Daoy (cell line): ENCODE measurements around the gene KIF7. TPM values are rescaled to one million over a fixed set of nuclear protein-coding genes. Genes with fewer than 3 reads are reported as not detected.

Experiments
- DNase-seq: peaks from one replicate; pipeline ENCODE4 v3.0.0-alpha.2; 2015; ENCODE audit warnings: low read depth
- total RNA-seq: library from RNA; depleted of rRNA; stranded (reverse); fragments of >200 nt; shearing (Covaris generic); gene quantifications from 2 replicates; pipeline ENCODE4 v1.2.3, GENCODE V29; 2014

KIF7 gene
- total RNA-seq, 1 experiment from 2014 or later: 3.6 TPM

DNA sequence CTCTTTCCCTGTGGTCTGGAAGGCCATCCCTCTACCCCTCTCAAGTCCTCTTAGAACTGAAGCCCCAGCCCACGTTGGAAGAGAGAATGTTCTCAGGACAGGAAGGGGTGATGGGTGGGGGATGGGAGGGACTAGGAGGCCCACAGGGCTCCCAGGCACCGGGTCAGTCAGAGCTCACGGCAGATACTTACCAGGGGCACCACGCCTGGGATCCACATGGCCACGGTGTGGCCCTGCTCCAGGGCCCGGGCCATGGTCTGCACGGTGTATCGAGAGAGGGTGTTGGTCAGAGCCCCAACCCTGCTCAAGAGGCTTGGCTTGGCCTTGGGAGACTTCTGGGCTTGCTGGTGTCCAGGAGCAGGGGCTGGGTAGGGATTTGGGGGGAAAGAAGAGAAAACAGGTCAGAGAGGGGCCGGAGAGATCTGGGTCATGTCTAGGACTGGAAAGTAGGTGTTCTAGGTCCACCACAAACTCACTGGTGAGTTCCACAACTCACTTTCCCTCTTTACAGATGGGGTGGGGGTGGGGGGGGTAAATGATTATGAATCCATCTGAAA is 14.1 kb upstream of the KIF7 start:
- no peak for DNase-seq

DNA sequence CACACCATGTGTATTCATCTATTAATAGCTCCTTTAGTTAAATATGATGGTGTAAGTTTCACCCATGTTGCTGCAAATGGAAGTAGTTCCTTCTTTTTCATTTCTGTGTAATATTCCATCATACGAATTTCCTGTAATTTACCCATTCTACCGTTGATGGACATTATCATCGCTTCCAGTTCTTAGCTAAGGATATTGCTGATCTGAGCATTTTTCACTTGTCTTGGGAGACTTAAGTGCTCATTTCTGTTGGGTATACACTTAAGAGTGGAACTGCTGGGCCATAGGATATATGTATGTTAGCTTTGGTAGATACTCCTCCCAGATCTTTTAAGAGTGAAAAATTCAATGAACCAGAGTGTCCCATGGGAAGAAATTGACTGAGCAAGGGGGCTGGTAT is 12.9 kb upstream of the KIF7 start:
- no peak for DNase-seq

DNA sequence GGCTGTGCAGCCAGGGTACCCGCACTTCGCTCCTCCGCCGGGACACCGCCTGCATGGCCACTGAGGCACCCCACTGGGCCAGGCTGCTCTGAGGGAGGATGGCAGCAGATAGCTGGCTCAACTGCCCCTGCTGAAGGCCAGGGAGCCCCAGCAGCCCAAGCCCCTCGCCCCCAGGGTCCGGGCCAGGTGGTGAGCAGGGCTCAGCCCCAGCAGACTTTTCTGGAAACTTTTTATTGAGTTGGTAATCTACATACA is 12.4 kb upstream of the KIF7 start:
- DNase-seq: no peak

DNA sequence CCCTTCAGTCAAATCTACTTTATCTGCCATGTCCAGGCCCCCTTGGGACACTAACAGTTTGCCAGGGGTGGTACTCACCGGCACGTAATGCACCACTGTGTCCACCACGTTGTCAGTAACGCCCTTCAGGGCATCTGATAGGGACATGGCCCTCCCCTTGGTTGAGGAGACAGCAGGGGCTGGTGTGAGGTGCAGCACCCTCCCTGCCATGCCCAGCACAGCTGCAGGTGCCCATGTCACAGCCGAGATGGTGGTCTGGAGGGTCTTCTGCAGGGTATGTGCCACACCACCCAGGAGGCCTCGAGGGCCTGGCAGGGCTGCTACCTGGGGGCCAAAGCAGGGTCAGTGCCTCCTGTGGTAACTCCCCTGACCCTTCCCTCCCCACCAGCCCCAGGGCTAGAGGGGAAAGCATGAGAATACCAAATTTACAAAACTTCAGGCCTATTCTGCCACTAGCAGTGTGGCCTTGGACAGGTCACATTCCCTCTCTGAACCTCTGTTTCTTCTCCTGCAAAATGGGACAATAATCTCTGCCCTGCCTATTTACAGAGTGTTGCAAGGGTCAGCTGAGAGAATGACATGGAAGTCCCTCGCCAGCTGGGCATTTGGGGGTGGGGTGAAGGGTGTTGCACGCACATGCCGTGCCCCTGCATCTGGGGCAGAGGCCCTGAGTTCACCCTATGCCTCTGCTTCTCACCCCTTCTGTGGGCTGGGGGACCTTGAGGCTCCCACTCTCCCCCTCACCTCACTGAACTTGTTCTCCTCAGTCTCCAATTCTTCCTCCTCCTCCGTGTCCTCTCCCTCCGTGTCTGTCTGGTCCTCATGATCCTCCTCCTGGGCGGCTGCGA is 11.8 kb upstream of the KIF7 start:
- DNase-seq: no peak

DNA sequence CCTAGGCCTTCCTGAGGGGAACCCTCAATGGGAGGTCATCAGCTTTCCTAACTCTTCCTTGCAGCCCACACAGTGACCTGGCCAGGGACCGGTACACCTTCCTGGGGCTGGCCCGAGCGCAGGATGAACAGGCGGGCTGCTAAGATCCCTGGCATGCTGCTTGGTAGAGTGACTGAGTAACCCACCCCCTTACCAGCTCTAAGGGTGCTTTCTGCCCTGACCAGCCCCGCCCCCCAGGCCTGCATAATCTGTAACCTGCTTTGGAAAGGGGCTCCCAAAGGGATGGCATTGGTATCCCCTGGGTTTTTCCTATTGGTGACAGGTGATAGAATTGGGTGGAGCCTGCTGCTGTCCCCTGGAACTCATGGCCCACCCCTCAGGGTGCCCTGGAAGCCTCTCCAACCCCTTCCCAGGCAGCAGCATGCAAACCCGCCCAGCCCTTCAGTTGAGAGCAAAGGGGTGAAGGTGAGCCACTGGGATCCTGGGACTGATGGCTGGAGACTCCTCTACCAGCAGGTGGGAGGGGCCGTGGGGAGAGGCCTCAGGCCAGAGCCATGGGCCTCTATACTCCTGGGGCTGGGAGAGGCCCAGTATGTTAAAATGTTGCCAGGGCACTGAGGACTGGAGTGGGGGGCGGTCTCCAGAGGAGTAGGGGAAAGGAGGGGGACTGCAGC is 11.1 kb upstream of the KIF7 start:
- DNase-seq: no peak

DNA sequence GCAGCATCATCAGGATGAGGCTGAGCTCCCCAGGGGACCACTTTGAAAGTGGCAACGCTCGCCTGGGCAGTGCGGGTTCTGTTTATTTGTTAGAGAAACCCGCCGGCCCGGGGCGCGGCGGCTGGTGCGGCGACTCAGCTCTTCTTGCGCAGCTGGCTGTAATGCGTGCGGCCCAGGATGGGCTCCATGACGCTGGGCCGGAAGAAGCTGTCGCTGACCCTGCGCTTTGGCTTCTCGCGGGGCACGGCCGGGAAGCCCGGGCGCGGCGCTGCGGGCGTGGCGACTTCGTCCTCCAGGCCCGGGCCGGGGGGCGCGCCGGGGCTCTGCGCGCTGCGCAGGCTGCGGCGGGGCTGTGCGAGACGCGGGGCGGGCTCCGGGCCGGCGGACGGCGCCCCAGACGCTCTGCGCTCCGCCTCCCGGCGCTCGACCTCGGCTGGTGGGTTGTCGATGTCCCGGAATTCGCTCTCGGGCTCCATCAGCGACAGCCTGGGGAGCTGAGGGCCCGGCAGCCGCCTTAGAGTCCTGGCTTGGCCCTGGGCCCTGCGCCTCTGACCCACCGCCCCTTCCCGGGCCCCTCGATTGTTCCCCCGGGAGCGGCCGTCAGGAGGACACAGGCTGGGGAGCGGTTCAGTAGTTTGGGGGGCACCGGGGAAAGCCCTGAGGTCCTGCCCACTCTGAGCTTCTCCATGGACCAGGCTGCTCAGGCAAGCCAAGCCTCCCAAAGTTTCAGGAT is 10.3 kb upstream of the KIF7 start:
- peak; percentile 63 for DNase-seq

DNA sequence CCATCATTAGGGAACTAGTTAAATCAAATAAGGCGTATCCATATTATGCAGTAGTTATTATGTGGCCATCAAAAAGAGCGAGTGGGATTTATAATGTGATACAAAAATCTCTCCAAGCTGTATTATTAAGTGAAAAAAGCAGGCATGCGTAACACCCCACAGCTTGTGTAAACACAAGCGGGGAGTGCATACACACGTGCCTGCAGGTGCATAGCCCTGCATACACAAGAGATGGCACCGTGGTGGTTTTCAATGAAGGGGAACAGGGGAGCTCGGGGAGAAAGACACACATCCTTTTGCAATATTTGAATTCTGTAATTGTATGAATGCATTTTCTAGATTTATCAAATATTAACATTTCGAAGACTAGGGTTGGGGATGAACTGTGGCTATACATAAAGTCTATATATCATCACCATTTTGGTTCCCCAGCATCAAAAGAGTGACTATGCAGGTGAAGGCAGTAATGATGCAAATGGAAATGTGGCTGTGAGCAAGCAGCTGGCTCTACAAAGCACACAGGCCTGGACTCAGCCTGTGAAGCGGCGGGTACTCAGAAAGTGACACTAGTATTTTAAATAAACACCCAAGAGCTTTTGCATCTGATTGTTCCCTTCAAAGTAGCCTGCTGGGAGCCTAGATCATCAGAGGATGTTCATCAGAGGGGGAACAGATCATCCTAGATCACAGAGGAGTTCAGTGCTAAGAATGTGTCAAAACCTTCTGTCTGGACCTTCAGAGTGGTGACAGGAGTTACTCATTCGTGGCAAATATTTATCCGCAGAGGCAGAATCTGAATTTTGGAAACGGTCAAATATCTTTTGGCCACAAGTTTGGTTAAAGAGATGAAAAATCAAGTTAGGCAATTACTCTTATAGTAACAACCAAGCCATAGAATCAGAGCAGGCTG is 9.4 kb upstream of the KIF7 start:
- DNase-seq: no peak

DNA sequence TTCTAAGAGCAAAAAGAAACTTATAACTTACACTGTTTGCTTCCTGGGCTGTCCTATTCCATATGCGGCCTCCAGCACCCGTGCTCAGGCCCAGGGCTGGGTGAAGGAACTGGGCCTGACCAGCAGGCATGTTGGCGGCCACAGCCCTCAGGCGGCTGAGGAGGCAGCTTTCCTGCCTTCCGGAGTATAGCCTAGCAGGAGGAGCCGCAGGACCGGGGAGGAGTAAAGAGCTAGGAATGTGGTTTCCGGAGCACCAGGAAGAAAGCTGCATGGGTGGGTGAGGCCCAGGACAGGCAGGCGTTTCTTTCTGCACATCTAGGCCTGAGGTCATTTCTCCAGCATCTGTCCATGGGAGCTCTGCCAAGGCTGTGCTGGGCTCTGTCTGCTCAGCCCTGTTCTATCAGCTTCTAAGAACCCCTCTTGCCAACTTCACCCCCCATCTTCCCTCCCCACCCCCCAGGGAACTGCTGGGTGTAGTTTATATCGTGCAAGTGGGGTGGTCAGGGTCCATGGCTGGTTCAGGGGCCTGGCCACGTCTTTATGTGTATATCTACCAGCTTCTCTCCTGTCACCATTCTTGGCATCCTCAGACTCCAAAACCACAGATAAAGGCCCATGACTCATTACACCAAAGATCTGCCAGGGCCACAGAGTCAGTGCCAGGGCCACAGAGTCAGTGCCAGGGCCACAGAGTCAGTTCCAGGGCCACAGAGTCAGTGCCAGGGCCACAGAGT is 7.8 kb upstream of the KIF7 start:
- peak; percentile 91 for DNase-seq

DNA sequence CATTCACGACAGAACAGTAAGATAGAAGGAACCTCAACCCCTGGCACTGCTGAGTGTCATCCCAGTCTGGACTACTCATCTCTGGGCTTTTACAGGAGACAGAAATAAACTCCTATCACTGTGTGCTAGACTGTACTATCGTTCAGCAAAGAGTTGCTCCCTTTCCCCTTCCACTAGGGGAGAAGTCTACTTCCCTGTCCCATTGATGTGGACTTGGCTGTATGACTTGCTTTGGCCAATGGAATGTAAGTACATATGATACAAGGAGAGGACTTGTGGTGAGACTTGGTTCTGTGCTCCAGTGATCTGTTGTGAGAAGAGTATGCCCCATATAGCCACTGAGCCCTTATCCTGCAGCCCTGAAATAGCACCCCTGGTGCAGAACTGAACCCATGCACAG is 5.3 kb upstream of the KIF7 start:
- no peak for DNase-seq

DNA sequence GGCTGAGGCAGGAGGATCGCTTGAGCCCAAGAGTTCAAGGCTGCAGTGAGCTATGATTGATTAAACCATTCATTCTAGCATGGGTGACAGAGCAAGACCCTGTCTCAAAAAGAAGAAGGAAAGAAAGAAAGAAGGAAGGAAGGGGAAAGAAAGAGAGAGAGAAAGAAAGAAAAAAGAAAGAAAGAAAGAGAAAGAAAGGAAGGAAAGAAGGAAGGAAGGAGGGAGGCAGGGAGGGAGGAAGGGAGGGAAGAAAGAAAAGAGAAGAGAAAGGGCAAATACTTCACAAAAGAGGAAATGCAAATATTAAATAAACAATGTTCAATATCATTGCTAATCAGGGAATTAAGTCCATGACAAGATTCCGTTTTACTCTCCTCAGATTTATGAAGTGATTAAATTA is 4.0 kb upstream of the KIF7 start:
- DNase-seq: no peak

DNA sequence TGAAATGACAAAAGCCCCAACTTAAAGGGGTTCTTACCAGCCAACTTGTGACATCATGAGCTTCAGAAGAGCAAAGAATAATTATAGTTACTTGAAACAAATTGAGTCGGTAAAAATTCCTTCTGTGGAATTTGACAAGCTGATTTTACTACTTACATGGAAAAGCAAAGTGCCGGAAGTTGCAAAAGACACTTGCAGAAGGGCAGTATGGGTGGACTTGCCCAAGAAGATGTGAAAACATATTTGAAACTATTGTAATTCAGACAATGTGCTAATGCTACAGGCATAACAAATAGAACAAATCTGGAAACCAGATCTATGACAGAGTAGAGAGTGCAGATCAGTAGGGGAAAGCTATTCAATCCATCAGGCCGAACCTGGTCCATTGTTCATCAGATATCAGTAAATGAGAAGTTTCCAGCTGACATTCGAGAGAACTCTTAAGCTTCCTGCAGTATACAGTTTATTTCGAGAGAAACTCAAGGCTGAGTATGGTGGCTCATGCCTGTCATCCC is 2.5 kb upstream of the KIF7 start:
- DNase-seq: no peak

DNA sequence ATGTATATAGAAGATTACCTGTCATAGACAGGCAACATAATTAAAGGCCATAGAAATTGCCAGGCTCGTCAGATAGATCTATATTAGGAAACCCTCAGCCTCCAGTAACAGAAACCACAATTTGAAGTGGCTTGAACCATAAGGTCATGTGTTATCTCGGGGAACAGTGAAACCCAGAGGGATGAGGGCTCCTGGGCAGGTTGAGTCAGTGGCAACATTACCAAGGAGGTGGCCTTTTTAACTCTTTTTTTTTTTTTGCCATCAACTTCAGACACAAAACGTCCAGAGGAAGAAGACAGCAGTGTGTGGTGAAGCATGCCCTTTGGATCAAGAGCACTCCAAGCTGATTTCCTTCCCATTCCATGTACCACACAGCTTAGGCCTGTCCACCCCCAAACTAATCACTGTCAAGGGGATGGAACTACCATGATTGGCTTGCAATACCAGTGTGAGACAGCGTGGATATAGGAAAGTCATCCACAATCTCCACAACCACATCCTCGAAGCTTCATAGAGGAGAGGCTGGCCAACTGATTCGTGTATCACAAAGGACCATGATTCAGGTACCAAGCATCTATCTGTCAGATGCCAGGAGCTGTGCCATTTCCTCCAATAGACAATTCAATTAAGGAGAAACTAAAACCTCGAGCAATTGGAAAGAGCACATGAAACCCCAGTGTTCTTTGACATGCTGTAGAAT is 999 bp upstream of the KIF7 start:
- no peak for DNase-seq

DNA sequence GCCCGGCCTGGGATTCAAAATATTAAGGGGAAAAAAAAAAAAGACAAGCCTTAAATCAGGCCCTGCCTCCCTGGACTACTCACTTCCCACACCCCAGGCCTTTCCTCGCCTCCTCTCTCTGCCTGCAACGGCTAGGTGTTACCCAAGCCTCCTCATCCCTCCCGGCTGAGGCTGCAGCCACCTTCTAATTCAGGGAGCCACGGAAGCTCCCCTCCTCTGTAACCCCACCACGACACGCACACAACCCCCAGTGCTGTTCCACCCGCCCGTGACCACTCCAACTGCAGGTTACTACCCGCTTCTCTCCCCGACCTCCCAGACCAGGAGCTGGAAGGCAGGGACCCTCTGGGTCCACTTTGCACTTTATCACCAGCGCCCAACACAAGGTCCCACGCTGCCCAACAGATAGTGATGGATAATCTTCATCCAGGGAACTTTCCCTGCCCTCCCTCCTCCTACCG is 936 bp downstream of the KIF7 start:
- DNase-seq: peak; percentile 41

DNA sequence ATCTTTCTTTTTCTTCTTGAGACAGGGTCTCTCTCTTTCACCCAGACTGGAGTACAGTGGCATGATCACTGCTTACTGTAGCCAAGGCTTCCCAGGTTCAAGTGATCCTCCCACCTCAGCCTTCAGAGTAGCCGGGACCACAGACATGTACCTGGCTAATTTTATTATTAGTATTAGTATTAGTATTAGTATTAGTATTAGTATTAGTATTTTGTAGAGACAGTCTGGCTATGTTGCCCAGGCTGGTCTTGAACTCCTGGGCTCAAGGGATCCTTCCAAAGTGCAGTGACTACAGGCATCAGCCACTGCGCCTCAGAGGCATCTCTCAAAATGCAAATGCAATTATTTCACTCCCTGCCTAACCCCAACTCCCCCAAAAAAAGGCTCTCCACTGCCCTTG is 1.7 kb downstream of the KIF7 start:
- no peak for DNase-seq

DNA sequence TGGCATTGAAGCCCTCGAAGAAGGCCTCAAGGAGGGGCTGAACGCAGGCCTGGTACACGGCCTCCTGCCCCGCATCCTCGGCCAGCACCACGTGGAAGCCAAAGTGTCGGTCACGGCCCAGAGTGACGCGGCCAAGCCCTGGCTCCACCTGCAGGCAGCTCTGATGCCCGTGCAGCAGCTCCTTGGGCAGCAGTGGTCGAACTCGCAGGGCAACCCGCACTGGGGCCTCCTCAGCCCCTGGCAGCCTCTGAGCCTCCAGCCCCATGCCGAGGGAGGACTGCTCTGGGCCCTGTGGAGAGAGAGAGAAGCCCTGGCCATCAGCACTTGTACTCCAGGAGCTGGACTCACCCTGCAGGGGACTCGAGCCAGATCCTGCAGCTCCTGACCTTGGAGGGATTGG is 2.6 kb downstream of the KIF7 start:
- DNase-seq: no peak

DNA sequence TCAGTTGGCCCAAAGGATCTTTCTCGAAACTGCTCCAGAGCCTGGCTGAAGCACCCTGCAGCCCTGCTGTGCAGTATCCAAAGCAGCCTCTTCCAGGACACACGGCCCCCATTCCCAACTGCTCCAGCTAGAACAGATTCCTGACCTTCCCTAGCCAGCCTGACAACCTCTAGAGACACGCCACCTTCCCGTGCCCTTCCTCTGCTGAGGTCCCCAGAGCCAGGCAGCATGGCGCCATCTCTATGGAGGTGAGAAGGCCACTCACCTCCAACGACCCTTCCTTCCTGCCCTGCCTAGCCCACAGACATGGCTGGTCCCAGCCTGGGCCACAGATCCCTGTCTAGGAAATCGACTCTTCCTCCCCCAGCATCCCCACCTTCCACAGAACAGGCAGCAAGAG is 3.1 kb downstream of the KIF7 start:
- no peak for DNase-seq

DNA sequence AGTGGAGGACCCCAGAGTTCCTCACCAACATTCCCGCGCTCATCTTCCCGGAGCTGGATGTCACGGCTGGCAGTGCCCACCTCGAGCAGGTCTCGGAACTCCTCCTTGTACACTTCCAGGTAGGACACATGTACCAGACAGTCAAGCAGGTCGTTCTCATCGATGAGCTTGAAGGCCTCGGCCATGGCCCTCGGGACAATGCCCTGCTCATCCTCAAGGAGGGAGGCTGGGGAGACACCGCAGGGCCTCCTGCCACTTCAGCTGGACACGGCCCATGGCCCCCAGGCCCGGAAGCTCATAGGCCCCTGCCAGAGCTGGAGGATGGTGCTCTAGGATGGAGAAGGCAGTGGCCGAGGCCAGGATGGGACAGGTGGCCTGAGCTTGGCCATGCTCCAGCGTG is 5.6 kb downstream of the KIF7 start:
- DNase-seq: no peak

DNA sequence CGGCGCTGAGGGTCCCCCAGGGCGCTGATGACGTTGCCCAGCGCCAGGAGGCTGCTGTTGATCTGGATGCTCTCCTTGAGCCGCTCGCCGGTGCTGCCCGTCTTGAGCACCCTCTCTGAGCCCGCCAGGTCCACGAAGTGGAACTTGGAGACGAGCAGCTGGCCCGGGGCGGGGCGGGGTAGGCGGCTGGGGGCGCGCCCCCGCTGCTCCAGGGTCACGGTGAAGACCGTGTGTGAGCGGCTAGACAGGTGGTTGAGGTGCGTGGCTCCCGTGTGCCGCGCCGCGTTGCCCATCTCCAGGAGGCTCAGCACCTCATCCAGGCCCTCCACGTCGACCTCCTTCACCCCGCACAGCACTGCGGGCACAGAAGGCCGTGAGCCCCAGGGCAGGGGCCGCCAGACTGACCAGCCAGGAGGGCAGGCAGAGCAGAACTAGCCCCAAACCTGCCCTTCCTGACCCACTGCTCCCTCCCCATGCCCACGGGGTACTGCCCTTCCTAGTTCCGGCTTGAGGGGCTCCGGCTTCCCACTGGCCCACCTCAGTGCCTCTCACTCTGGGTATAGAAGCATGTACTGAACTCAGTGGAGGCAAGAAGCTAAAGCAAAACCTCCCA is 6.1 kb downstream of the KIF7 start:
- no peak for DNase-seq
